Measurements from ENCODE around the gene FEM1C.

DNA sequence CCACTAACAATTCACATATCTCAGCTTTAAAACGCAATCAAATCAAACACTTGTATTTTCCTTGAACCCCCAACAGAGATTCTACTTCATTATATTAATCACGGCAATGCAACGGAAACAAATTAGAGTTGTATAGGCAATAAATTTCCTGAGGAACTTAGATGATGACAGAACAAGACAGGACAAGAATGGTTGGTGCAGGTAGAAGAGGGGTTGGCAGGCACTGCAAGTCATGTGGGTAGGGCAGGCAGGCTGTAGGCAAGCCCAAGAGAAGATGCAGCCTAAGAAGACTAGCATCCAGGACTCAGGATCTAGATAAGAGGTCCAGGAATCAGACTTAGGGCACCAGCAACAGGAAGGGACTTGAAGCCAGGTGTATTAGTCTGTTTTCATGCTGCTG, 16.6 kb upstream of the FEM1C start:
- TF ChIP-seq, protein P1, sequence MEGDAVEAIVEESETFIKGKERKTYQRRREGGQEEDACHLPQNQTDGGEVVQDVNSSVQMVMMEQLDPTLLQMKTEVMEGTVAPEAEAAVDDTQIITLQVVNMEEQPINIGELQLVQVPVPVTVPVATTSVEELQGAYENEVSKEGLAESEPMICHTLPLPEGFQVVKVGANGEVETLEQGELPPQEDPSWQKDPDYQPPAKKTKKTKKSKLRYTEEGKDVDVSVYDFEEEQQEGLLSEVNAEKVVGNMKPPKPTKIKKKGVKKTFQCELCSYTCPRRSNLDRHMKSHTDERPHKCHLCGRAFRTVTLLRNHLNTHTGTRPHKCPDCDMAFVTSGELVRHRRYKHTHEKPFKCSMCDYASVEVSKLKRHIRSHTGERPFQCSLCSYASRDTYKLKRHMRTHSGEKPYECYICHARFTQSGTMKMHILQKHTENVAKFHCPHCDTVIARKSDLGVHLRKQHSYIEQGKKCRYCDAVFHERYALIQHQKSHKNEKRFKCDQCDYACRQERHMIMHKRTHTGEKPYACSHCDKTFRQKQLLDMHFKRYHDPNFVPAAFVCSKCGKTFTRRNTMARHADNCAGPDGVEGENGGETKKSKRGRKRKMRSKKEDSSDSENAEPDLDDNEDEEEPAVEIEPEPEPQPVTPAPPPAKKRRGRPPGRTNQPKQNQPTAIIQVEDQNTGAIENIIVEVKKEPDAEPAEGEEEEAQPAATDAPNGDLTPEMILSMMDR (IDR thresholded peaks at IDR 0.05 in 2 of 3, conservative IDR thresholded peaks at IDR 0.05 in 1 of 3; ENCODE audit: insufficient read depth in 2 of 3, low read depth in 1 of 3, low read length in 3 of 3): no peak
- TF ChIP-seq EP300 (IDR thresholded peaks at IDR 0.05; ENCODE audit: low read length) (no peak), KDM2B (CRISPR knock-in tag; IDR thresholded peaks at IDR 0.05) (no peak), ADNP (tag; IDR thresholded peaks at IDR 0.05) (no peak), ZNF253 (CRISPR knock-in tag; conservative IDR thresholded peaks at IDR 0.05) (no peak), TARDBP (IDR thresholded peaks at IDR 0.05) (no peak), NFYB (IDR thresholded peaks at IDR 0.05; ENCODE audit: extremely low read depth, insufficient read length) (no peak), HCFC1 (IDR thresholded peaks at IDR 0.05; ENCODE audit: low read depth, low read length) (no peak), ZNF384 (IDR thresholded peaks at IDR 0.05; ENCODE audit: low read depth, low read length) (no peak), HNRNPK (IDR thresholded peaks at IDR 0.05; ENCODE audit: low read depth, low read length, poor library complexity, severe bottlenecking) (no peak)
- TF ChIP-seq, protein P2, sequence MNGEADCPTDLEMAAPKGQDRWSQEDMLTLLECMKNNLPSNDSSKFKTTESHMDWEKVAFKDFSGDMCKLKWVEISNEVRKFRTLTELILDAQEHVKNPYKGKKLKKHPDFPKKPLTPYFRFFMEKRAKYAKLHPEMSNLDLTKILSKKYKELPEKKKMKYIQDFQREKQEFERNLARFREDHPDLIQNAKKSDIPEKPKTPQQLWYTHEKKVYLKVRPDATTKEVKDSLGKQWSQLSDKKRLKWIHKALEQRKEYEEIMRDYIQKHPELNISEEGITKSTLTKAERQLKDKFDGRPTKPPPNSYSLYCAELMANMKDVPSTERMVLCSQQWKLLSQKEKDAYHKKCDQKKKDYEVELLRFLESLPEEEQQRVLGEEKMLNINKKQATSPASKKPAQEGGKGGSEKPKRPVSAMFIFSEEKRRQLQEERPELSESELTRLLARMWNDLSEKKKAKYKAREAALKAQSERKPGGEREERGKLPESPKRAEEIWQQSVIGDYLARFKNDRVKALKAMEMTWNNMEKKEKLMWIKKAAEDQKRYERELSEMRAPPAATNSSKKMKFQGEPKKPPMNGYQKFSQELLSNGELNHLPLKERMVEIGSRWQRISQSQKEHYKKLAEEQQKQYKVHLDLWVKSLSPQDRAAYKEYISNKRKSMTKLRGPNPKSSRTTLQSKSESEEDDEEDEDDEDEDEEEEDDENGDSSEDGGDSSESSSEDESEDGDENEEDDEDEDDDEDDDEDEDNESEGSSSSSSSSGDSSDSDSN (IDR thresholded peaks at IDR 0.05; ENCODE audit: borderline replicate concordance in 1 of 2, low read depth in 2 of 2, low read length in 2 of 2): no peak
- TF ChIP-seq, protein P3, sequence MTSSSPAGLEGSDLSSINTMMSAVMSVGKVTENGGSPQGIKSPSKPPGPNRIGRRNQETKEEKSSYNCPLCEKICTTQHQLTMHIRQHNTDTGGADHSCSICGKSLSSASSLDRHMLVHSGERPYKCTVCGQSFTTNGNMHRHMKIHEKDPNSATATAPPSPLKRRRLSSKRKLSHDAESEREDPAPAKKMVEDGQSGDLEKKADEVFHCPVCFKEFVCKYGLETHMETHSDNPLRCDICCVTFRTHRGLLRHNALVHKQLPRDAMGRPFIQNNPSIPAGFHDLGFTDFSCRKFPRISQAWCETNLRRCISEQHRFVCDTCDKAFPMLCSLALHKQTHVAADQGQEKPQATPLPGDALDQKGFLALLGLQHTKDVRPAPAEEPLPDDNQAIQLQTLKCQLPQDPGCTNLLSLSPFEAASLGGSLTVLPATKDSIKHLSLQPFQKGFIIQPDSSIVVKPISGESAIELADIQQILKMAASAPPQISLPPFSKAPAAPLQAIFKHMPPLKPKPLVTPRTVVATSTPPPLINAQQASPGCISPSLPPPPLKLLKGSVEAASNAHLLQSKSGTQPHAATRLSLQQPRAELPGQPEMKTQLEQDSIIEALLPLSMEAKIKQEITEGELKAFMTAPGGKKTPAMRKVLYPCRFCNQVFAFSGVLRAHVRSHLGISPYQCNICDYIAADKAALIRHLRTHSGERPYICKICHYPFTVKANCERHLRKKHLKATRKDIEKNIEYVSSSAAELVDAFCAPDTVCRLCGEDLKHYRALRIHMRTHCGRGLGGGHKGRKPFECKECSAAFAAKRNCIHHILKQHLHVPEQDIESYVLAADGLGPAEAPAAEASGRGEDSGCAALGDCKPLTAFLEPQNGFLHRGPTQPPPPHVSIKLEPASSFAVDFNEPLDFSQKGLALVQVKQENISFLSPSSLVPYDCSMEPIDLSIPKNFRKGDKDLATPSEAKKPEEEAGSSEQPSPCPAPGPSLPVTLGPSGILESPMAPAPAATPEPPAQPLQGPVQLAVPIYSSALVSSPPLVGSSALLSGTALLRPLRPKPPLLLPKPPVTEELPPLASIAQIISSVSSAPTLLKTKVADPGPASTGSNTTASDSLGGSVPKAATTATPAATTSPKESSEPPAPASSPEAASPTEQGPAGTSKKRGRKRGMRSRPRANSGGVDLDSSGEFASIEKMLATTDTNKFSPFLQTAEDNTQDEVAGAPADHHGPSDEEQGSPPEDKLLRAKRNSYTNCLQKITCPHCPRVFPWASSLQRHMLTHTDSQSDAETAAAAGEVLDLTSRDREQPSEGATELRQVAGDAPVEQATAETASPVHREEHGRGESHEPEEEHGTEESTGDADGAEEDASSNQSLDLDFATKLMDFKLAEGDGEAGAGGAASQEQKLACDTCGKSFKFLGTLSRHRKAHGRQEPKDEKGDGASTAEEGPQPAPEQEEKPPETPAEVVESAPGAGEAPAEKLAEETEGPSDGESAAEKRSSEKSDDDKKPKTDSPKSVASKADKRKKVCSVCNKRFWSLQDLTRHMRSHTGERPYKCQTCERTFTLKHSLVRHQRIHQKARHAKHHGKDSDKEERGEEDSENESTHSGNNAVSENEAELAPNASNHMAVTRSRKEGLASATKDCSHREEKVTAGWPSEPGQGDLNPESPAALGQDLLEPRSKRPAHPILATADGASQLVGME (CRISPR knock-in tag; IDR thresholded peaks at IDR 0.05): no peak
